Coronary artery (tissue), 2 donors: Measurements from ENCODE around the gene PGAP2.
"Not testable (repeated sequence)": the region's sequence is repeated elsewhere in the genome, so short reads cannot be mapped to it uniquely, and the experiment has no call there.

Experiments used
- DNase-seq: peaks from one replicate; pipeline ENCODE4 v3.0.0-alpha.2; 2017; ENCODE audit warnings: low spot score
- H3K27ac ChIP-seq, 2 donors: fragments of 200-600 bp; sonication (generic); one replicate each; pipeline ENCODE4 v1.5.1; 2016 to 2019
- H3K4me3 ChIP-seq: fragments of 200-600 bp; sonication (generic); 2 replicates; pipeline ENCODE4 v1.5.1; 2016; ENCODE audit warnings: mild to moderate bottlenecking, moderate library complexity
- TF ChIP-seq, protein P1 (sequence below): fragments of 200-600 bp; sonication (generic); IDR thresholded peaks from one replicate; pipeline ENCODE4 v1.5.1; 2019; ENCODE audit warnings: antibody characterized with exemption

Gene PGAP2

DNA sequence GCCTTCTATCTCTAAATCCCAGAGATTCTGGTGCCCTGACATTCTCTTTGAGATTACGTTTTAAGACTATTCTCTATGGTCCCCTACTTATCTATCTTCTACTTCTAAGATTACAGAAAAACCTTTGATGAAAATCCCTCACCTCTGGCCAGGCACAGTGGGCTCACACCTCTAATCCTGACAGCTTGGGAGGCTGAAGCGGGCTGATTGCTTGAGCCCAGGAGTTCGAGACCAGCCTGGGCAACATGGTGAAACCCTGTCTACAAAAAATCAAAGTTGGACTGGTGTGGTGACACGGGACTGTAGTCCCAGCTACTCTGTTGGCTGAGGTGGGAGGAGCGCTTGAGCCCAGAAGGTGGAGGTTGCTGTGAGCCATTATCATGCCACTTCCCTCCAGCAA is 25.4 kb upstream of the PGAP2 start:
- TF ChIP-seq, protein P1, sequence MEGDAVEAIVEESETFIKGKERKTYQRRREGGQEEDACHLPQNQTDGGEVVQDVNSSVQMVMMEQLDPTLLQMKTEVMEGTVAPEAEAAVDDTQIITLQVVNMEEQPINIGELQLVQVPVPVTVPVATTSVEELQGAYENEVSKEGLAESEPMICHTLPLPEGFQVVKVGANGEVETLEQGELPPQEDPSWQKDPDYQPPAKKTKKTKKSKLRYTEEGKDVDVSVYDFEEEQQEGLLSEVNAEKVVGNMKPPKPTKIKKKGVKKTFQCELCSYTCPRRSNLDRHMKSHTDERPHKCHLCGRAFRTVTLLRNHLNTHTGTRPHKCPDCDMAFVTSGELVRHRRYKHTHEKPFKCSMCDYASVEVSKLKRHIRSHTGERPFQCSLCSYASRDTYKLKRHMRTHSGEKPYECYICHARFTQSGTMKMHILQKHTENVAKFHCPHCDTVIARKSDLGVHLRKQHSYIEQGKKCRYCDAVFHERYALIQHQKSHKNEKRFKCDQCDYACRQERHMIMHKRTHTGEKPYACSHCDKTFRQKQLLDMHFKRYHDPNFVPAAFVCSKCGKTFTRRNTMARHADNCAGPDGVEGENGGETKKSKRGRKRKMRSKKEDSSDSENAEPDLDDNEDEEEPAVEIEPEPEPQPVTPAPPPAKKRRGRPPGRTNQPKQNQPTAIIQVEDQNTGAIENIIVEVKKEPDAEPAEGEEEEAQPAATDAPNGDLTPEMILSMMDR = no peak
- no peak overlapping the region for H3K27ac ChIP-seq
- H3K4me3 ChIP-seq = no peak overlapping the region
- no peak for DNase-seq

DNA sequence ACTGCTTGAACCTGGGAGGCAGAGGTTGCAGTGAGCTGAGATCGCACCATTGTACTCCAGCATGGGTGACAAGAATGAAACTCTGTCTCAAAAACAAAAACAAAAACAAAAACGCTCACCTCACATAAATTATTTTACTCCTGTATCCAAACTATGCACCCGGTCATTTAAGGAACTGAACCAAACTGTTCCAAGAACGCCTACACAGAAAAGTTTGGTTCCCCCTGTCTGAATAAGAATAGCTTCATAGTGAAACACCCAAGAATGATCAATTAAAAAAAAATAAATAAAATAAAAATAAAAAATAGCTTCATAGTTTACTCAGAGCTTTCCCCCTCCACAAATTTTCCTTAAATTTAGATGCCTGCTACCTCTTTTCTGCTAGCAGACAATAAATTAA is 24.7 kb upstream of the PGAP2 start:
- TF ChIP-seq, protein P1 = no peak
- Histone ChIP-seq H3K27ac (no peak overlapping the region), H3K4me3 (no peak overlapping the region)
- DNase-seq = no peak

DNA sequence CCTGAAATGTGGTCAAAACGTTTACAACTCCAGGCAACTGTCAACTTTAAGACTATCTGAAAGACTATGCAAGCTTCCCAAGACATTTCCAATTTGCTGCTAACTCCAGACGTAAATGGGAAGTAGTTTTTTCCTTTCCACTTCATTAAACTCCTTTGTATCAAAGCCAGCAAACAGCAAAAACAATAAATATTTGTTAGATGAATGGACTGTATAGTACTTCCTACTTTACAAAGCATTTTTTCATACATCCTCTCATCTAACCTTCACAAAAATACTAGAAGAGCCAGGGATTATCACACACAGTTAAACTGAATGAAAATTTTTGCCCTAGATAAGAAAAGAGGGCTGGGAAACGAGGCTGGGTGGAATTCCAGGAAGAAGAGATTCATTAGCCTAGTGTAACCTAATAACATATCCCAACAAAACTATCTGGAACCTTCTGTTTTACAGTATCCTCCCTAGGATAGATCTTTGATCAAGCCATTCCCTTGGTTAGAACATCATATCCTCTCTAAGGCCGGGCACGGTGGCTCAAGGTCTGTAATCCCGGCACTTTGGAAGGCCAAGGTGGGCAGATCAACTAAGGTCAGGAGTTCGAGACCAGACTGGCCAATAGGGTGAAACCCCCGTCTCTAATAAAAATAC is 21.5 kb upstream of the PGAP2 start:
- TF ChIP-seq, protein P1 = no peak
- no peak for DNase-seq
- Histone ChIP-seq H3K4me3 (no peak overlapping the region), H3K27ac (peak overlapping the region in 1 of 2 donors; percentile 15)

DNA sequence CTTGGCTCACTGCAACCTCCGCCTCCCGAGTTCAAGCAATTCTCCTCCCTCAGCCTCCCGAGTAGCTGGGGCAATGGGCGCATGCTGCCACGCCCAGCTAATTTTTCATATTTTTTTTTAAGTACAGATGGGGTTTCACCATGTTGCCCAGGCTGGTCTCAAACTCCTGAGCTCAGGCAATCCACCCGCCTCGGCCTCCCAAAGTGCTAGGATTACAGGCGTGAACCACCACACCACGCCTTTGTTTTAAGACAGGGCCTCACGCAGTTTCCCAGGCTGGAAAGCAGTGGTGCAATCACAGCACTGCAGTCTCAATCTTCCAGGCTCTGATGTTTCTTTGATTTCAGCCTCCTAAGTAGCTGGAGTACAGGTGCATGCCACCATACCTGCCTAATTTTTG is 14.0 kb upstream of the PGAP2 start:
- not testable (repeated sequence) for H3K4me3 ChIP-seq, H3K27ac ChIP-seq, DNase-seq

DNA sequence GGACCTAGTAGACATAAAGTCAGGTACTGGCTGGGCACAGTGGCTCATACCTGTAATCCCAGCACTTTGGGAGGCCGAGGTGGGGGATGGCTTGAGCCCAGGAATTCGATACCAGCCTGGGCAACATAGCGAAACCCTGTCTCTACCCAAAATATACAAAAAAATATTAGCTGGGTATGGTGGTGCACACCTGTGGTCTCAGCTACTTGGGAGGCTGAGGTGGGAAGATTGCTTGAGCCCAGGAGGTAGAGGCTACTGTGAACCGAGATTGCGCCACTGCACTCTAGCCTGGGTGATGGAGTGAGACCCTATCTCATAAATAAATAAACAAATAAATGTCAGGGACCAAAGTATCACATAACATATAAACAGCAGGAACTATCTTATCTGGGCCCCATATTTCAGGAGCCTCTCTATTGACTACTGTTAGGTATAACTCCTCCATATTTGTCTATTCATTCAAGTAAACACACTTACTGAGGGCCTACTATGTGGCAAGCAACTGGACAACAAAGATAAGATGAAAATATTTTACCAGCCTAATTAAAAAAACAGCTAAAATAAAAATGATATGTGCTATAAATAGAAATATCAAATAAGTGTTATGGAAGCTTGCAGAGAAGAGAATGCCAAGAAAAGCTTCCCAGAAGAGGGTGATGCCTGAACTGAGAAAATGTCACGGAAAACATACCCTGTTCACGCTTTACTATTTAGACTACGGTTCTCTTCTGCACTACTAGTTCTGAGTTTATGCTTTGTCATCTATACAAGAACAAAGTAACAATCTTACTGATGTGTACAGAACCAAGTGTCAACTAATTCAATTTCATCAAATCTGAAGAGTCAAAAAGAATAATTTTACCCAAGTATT is 13.0 kb upstream of the PGAP2 start:
- Histone ChIP-seq H3K27ac (no peak overlapping the region), H3K4me3 (peak overlapping the region; percentile 92)
- DNase-seq = no peak
- TF ChIP-seq, protein P1 = no peak

DNA sequence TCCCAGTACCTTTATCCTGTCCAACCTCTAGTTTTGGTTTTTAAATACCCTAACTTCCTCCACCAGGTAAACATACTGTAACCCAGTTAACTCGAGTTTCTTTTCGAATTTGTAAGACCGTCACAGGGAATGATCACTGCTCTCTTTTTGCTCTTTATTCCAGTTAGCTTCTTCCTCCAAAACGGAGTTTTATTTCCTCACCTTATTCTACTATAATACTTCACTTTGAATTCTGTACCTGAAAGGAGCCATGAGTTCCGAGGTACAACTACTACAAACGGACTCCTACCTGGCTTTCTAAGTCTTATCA is 12.4 kb upstream of the PGAP2 start:
- TF ChIP-seq, protein P1 = no peak
- H3K4me3 ChIP-seq = peak overlapping the region; percentile 92
- DNase-seq = no peak
- H3K27ac ChIP-seq = peak overlapping the region in 1 of 2 donors; percentile 12

DNA sequence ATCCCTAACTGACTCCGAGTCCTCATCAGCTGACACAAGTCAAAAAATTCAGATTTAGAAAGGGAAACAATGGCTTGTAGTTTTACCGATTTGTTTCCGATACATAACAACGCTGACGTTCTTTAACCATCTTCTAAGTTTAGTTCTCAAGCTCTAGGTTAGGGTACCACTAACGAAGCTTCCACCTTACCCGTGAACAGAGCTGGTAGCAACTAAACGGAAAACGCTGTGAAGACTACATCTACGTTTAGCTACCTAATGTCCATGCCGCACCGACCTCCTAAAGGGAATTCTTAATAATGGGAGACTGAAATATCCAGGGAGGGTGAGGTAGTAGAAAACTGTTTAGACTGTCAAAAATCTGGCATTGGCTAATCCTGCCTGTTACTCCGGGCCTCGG is 12.0 kb upstream of the PGAP2 start:
- Histone ChIP-seq H3K4me3 (peak overlapping the region; percentile 92), H3K27ac (peak overlapping the region; percentile 12 to 96)
- TF ChIP-seq, protein P1 = no peak
- no peak for DNase-seq
